Smooth muscle cell (in vitro differentiated cells): ENCODE results near the gene TEX2. TPM values are rescaled to one million over a fixed set of nuclear protein-coding genes. Genes with fewer than 3 reads are reported as not detected.

Experiments
- DNase-seq: peaks from one replicate; lab custom pipeline; 2025; ENCODE audit not compliant: unreplicated experiment; lab: John Stamatoyannopoulos, UW
- H2AFZ ChIP-seq: fragments of 200-600 bp; sonication (generic); 2 replicates; pipeline ENCODE4 v1.6.0; 2016; ENCODE audit warnings: antibody characterized with exemption, low read depth, mild to moderate bottlenecking
- H3F3A ChIP-seq: fragments of 200-600 bp; sonication (generic); 2 replicates; pipeline ENCODE4 v1.6.0; 2017; ENCODE audit warnings: antibody characterized with exemption, low read depth
- H3K27ac ChIP-seq: fragments of 200-600 bp; sonication (generic); 2 replicates; pipeline ENCODE4 v1.5.1; 2016; ENCODE audit warnings: low read depth, mild to moderate bottlenecking
- H3K27me3 ChIP-seq: fragments of 200-600 bp; sonication (generic); 2 replicates; pipeline ENCODE4 v1.6.1; 2016; ENCODE audit warnings: low read depth, mild to moderate bottlenecking
- H3K36me3 ChIP-seq: fragments of 200-600 bp; sonication (generic); 2 replicates; pipeline ENCODE4 v1.5.1; 2016; ENCODE audit warnings: low read depth
- H3K4me1 ChIP-seq: fragments of 200-600 bp; sonication (generic); 2 replicates; pipeline ENCODE4 v1.5.1; 2016; ENCODE audit warnings: low read depth
- H3K4me2 ChIP-seq: fragments of 200-600 bp; sonication (generic); 2 replicates; pipeline ENCODE4 v1.6.0; 2016; ENCODE audit warnings: mild to moderate bottlenecking
- H3K4me3 ChIP-seq: fragments of 200-600 bp; sonication (generic); 2 replicates; pipeline ENCODE4 v1.5.1; 2016; ENCODE audit warnings: mild to moderate bottlenecking
- H3K79me2 ChIP-seq: fragments of 200-600 bp; sonication (generic); 2 replicates; pipeline ENCODE4 v1.6.0; 2016; ENCODE audit warnings: low read depth, mild to moderate bottlenecking
- H3K9ac ChIP-seq: fragments of 200-600 bp; sonication (generic); 2 replicates; pipeline ENCODE4 v1.6.0; 2016; ENCODE audit warnings: low read depth
- H3K9me3 ChIP-seq: fragments of 200-600 bp; sonication (generic); replicated peaks from 2 replicates; pipeline ENCODE4 v1.5.1; 2016; ENCODE audit warnings: low read depth
- H4K20me1 ChIP-seq: fragments of 200-600 bp; sonication (generic); 2 replicates; pipeline ENCODE4 v1.6.0; 2016; ENCODE audit warnings: low read depth
- WGBS: methylation state at CpG from one replicate; pipeline ENCODE4 v1.1.7; 2016; ENCODE audit warnings: low lambda C conversion rate; 5-methylcytosine and 5-hydroxymethylcytosine counted together
- polyA plus RNA-seq: library from polyadenylated mRNA; unstranded; fragments of >200 nt; fragmentation: Nextera tagmentation; extraction: Ambion mirVana; gene quantifications from 2 replicates; pipeline ENCODE4 v1.2.1, GENCODE V29; 2016
- total RNA-seq: library from RNA; depleted of rRNA; stranded (reverse); fragments of >200 nt; gene quantifications from 2 replicates; pipeline ENCODE4 v1.2.3, GENCODE V29; 2014
- TF ChIP-seq, protein P1 (sequence below): fragments of 200-600 bp; sonication (generic); IDR thresholded peaks from 2 replicates; pipeline ENCODE4 v1.5.1; 2017; ENCODE audit warnings: borderline replicate concordance, mild to moderate bottlenecking, antibody characterized with exemption; ENCODE audit not compliant: insufficient read depth, poor library complexity, severe bottlenecking

TEX2 gene
- total and polyA plus RNA-seq, 2 experiments from 2014 or later = 8.6 to 26.2 TPM

DNA sequence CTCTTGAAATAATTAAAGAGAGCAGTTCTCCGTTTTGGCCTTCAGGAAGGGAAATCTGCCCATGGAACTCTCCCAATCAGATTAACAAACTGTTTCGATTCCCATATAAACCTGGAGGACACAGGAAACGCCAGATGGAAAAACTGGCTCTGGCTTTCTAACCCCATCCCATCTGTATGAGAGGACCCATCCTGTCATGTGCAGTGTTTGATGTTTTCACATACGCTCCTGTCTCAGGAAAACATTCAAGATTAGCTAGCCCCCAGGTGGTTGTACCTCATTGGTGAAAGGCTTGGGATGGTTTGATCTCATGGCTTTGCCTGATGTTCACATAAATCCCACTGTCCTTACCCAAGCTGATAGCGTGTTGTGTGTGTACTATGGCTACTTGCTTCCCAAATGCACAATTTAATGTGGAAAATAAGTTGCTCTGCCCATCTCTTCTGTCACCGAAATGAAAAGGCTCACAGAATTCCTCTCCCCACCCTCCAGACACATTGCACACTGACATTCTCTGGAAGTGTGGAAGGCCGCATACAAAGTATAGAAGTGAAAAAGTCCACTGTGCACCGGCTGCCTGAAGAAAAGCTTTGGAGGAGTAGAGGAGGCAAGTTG is 114.9 kb downstream of the TEX2 start:
- no peak for DNase-seq
- WGBS = 74% methylated on average over 8 of the region's 8 CpGs
- H3K27ac ChIP-seq = peak overlapping the region; percentile 93
- H3K79me2 ChIP-seq = no peaks in the 10 kb centered on the region
- peaks cover 10% of the 10 kb centered on the region for H3K4me1 ChIP-seq
- TF ChIP-seq, protein P1, sequence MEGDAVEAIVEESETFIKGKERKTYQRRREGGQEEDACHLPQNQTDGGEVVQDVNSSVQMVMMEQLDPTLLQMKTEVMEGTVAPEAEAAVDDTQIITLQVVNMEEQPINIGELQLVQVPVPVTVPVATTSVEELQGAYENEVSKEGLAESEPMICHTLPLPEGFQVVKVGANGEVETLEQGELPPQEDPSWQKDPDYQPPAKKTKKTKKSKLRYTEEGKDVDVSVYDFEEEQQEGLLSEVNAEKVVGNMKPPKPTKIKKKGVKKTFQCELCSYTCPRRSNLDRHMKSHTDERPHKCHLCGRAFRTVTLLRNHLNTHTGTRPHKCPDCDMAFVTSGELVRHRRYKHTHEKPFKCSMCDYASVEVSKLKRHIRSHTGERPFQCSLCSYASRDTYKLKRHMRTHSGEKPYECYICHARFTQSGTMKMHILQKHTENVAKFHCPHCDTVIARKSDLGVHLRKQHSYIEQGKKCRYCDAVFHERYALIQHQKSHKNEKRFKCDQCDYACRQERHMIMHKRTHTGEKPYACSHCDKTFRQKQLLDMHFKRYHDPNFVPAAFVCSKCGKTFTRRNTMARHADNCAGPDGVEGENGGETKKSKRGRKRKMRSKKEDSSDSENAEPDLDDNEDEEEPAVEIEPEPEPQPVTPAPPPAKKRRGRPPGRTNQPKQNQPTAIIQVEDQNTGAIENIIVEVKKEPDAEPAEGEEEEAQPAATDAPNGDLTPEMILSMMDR = no peak
- no peak overlapping the region for H2AFZ ChIP-seq
- no peak overlapping the region for H3K9ac ChIP-seq
- H3K4me2 ChIP-seq = no peak overlapping the region
- H3K36me3 ChIP-seq = peaks cover 4% of the 10 kb centered on the region
- H3F3A ChIP-seq = peaks cover 22% of the 10 kb centered on the region
- H3K9me3 ChIP-seq = no peaks in the 10 kb centered on the region
- H3K27me3 ChIP-seq = no peaks in the 10 kb centered on the region
- H3K4me3 ChIP-seq = no peak overlapping the region
- peaks cover 10% of the 10 kb centered on the region for H4K20me1 ChIP-seq

DNA sequence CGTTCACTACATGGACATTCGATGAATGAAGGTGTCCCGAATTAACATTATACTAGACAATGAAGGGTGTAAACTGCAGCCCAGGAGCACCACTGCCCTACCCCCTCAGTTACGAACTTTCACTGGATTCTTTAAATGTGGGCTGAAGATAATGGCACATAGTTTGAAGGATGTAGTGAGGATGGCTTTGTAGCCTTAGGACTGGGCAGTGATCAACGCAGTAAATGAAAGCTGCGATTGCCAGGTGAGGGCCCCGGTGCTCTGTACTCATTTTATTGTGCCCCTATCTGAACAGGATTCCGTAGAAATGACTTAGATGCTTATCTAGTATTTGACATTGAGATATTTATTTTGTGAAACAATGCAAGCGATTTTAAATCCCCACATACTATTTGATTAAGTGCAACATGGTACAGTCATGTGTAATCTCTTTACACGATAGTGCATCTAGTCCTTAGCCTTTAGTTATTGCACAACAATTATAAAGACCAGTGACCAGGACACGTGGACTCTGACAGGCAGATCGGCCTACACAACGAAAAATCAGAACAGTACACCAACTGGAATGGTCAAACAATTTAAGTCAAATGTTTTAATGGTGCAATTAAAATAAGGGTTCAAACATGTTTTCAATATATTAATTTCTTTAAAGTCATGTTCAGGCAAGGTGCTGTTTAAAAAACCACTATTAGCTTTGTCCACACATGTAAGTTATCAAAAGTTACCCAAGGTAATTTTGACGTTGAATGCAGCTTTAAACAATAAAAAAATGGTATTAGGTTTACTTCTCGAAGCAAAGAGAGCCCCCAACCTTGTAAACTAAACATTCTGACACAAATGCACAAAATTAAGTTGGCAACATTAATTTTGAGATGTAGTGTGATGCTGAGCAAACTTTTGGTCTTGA is 115.7 kb downstream of the TEX2 start:
- peaks cover under 1% of the 10 kb centered on the region for H3K36me3 ChIP-seq
- H3K79me2 ChIP-seq = no peaks in the 10 kb centered on the region
- peaks cover 22% of the 10 kb centered on the region for H3F3A ChIP-seq
- TF ChIP-seq, protein P1 = no peak
- DNase-seq = no peak
- 46% methylated on average over 15 of the region's 15 CpGs for WGBS
- no peaks in the 10 kb centered on the region for H3K9me3 ChIP-seq
- H2AFZ ChIP-seq = no peak overlapping the region
- H3K4me3 ChIP-seq = peak overlapping the region; percentile 69
- no peaks in the 10 kb centered on the region for H3K27me3 ChIP-seq
- peaks cover 10% of the 10 kb centered on the region for H3K4me1 ChIP-seq
- H3K4me2 ChIP-seq = peak overlapping the region; percentile 93
- peak overlapping the region; percentile 87 for H3K9ac ChIP-seq
- peak overlapping the region; percentile 93 for H3K27ac ChIP-seq
- peaks cover 10% of the 10 kb centered on the region for H4K20me1 ChIP-seq

DNA sequence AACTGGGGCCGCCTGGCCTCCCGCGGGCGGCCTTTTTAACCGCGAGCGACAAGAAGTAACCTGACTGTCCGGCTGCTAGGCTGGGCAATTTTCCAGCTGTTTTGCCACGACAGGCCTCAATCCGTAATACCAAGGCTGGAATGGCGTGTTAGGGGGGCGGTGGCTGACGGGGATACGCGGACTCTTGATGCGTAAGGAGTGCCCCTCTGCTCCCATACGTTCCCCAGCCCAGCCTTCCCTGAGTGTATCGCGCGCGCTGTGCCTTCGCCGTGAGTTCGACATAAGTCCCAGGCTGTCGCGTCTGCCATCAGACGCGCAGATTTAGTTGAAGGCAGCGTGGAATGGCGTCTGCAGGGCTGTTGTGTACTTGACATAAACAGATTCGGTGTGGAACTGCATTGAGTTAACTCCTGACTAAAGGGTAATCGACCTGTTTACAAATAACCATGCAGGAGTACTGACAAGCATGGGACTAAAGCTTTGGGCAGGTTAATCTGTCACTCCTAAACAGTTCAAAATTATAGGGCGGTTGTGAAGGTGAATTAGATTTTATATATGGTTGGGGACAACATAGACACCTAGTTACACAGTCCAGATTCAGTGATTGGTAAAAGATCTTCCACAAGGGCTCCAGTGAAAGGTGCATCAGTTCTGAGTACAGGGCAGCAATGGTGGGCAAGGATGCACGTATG is 116.5 kb downstream of the TEX2 start:
- Histone ChIP-seq H3F3A (peaks cover 22% of the 10 kb centered on the region), H3K27me3 (no peaks in the 10 kb centered on the region), H2AFZ (no peak overlapping the region), H3K4me3 (peak overlapping the region; percentile 69), H3K9ac (peak overlapping the region; percentile 87), H3K79me2 (no peaks in the 10 kb centered on the region), H3K27ac (peak overlapping the region; percentile 93), H3K4me1 (peaks cover 10% of the 10 kb centered on the region), H4K20me1 (peaks cover 10% of the 10 kb centered on the region), H3K4me2 (peak overlapping the region; percentile 93), H3K36me3 (no peaks in the 10 kb centered on the region), H3K9me3 (no peaks in the 10 kb centered on the region)
- WGBS = 2% methylated on average over 34 of the region's 34 CpGs
- peak; percentile 59 for DNase-seq
- TF ChIP-seq, protein P1 = no peak
